Body of pancreas (tissue), 4 donors: Measurements from ENCODE around the gene SMYD4.

Experiments used
- CTCF ChIP-seq, 7 experiments: fragments of 450-650 bp in 4 of 7; fragments of 200-600 bp in 3 of 7; sonication (generic) in 3 of 7; IDR thresholded peaks; one replicate each; pipeline ENCODE4 v1.5.1; 2016 to 2019; ENCODE audit warnings: antibody characterized with exemption in 7 of 7
- POLR2A ChIP-seq, 3 donors: fragments of 450-650 bp; IDR thresholded peaks; one replicate each; pipeline ENCODE4 v1.6.1; 2016; ENCODE audit warnings: antibody characterized with exemption in 3 of 3, mild to moderate bottlenecking in 2 of 3

GRCh38 chr17:1752425-1753262 lies 77.1 kb downstream of the SMYD4 start:
- TF ChIP-seq CTCF (IDR thresholded peaks at IDR 0.05) (peak in 1 of 7 experiments; percentile 3), POLR2A (IDR thresholded peaks at IDR 0.05) (peak in 2 of 3 donors; percentile 51 to 56)
